HL-60/S4 treated with phorbol 12-myristate 13-acetate at 8.2 ng/mL for 4 days and 3 days (cell line): Measurements from ENCODE around the gene TEX48.

ENCODE experiments used
- in situ Hi-C: fragments of 300-500 bp; cut with MboI; formaldehyde crosslinking; loops from 2 replicates; pipeline ENCODE4 v1.15.0; 2022; ENCODE audit warnings: low sequenced_read_pairs

The TEX48 gene

DNA sequence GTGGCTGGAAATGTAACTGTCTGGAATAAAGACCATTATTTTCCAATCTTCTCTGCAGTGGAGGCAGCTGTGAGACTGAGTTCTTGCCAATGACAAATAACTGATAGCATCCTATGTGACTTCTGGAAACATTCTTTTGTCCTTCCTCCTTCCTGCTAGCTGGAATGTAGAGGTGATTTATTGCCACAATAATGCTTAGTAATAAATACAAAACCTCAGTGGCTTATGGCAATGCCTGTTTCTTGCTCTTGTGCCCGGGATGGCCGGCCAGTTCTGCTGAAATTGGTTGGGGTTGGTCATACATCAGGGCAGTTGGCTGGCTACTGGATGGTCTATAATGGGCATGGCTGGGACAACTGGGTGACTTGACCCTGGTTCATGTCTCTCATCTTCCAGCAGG is 12.2 kb upstream of the TEX48 start:
- in situ Hi-C loops, result no loop called here

DNA sequence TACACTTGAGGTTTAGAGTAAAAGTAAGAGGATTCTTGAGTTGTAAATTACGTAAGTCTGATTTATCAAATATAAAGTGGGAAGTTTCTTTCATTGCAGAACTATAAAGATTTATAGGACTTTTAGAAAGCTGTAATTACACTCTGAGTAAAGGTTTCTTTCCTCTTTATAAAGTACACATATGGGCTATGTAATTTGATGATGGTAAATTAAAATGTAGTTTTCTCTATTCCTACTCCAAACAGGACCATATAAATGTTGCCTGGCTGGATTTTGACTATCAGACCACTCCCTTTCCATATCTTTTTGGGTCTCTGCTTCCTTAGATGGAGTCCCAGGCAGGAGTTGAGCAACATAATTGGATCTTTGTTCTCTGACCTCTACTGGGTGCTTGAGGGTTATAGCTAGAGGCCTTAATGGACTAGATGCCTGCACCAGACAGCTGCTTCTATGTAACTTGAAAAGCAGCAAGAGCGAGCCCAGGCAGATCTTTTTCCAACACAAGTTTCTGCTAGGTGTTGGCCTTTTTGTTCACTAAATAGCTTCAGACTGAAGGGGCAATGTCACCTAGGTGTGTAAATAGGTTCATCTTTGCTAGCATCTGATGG is 11.4 kb upstream of the TEX48 start:
- in situ Hi-C loops, result no loop called here

DNA sequence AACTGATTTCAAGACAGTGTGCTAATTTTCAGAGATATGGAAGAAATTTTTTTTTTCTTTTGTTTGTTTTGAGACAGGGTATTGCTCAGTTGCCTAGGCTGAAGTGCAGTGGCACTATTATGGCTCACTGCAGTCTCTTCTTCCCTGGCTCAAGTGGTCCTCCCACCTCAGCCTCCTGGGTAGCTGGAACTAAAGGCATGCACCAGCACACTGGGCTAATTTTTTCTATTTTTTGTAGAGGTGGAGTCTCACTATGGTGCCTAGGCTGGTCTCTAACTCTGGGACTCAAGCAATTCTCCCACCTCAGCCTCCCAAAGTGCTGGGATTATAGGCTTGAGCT is 9.9 kb upstream of the TEX48 start:
- in situ Hi-C loops, result no loop called here

DNA sequence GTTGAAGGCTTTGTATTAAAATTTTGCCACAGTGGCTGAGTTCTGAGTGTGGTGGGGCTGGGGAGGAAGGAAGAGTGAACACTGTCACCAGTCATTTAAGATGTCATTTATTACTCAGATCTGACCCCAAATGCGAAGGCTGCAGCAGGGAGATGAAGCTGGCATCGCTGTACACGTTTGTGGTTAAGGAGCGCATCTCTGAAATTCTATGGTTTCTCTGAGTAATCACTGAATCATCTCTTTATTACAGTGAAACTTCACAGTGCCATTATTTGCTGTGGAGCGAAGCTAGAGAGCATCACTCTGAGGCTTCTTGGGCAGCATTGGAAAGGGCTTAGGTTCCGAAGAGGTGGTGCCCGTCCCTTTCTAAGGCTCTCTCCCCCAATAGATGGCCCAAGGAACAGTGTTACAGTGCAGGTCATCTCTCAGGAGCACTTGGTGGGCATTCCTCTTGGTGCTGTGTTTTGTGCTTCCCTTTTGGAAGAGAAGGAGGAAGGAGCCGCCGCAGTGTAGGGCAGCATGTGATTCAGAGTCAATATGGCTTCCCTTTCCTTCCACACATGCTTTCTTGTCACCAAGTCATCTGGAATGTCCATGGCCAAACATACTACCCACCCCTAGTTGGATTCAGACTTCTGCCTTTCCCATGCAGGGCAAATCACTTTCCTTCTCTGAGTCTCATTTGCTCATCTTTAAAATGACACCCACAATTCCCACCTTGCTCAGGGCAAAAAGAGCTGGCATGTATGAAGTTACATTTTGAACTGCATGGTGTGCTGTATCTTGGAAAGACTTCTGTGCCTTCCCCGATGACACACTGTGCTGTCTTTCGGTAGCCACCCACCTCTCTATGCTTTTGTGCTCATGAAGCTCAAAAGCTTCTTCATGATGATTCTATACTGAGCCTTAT is 9.3 kb upstream of the TEX48 start:
- in situ Hi-C loops, result no loop called here

DNA sequence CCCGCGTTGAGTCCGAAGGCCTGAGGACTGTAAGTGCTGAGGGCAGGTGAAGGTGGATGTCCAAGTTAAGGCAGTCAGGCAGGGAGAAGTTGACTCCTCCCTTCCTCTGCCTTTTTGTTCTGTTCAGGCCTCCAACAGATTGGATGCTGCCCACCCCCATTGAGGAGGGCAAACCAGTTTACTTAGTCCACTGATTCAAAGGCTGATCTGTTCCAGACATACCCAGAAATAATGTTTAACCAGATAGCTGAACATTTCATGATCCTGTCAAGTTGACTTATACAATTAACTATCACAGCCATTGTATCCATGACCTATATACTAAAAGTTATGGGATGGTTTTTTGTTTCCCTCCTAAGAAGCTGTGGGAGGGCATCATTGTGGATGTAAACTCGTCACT is 8.3 kb upstream of the TEX48 start:
- in situ Hi-C loops, result no loop called here

DNA sequence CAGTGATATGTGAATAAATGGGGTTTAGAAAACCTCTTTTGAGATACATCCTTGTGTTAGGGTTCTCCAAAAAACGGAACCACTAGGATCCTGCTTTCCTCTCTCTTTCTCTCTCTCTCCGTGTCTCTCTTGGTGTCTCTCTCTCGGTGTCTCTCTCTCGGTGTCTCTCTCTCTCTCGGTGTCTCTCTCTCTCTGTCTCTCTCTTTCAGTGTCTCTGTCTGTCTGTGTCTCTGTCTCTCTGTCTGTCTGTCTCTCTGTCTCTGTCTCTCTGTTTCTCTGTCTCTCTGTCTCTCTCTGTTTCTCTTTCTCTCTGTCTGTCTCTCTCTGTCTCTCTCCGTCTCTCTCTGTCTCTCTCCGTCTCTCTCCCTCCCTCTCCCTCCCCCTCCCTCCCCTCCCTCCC is 7.8 kb upstream of the TEX48 start:
- in situ Hi-C loops, result no loop called here

DNA sequence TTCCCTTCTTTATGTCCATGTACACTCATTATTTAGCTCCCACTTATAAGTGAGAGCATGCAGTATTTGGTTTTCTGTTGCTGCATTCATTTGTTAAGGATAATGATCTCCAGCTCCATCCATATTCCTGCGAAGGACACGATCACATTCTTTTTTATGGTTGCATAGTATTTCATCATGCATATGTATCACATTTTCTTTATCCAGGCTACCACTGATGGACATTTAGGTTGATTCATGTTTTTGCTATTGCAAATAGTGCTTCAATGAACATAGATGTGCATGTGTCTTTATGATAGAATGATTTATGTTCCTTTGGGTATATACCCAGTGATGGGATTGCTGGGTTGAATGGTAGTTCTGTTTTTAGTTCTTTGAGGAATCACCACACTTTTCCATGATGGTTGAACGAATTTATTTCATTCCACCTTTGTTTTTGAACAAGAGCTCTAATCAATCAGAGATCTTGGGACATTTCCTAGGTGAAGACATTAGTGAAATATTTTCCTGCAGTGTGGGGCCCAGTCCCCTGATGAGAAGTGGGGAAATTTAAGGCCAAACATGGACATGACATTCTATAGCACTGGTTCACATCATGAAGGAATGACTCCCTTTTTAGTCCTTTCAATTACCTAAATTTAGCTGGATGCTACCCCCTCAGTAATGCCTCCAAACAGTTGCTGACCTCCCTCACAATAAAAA is 7.1 kb upstream of the TEX48 start:
- in situ Hi-C loops, result no loop called here

DNA sequence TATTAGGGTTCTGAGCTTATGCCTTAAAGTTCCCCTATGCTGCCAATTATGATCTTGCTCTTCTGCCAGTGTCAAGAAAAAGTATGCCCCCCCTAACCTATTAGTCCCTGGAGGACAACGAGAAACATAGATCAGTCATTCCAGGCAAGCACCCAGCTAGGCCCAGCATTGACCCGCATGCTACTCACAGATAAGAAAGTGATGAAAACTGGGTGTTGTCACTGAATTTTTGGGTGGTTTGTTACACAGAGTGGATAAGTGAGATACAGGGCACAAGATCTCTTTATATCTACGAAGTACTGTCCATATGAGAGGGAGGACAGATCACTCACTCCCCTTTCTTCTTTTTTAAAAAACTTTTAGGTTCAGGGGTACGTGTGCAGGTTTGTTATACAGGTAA is 6.4 kb upstream of the TEX48 start:
- in situ Hi-C loops, result no loop called here

DNA sequence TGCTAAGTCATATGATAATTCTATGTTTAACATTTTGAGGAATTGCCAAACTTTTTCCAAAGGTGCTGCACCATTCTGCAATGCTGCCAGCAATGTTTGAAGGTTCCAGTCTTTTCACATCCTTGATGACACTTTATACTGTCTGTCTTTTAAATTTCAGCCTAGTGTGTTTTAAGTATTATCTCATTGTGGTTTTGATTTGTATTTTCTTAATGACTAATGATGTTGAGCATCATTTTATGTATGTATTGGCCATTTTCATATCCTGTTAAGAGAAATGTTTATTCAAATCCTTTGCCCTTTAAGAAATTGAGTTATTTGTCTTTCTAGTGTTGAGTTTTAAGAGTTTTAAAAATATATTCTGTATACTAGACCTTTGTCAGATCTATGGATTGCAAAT is 5.0 kb upstream of the TEX48 start:
- in situ Hi-C loops, result no loop called here

DNA sequence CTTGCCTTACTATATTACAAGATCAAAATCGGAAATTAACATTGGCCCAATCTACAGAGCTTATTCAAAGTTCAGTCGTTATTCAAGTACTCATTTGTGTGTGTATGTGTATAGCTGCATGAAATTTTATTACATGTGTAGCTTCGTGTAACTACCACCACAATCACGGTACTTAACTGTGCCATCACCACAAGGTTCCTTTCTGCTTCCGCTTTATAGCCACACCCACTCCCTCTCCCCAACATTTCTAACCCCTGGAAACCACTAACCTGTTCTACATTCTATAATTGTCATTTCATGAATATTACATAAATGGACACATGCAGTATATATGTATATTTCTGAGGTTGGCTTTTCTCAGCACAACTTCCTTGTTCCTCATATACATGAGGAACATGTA is 4.0 kb upstream of the TEX48 start:
- in situ Hi-C loops, result no loop called here

DNA sequence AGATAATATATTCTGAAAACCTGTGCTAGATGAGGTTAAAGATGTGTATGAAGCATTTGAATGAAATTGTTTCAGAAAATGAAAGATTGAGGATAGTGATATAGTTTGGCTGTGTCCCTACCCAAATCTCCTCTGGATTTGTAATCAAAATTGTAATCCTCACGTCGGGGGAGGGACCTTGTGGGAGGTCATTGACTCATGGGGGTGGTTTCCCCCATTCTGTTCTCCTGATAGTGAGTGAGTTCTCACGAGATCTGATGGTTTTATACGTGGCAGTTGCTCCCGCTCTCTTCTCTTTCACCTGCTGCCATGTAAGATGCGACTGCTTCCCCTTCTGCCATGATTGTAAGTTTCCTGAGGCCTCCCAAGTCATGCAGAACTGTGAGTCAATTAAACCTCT is 2.0 kb upstream of the TEX48 start:
- in situ Hi-C loops, result no loop called here

DNA sequence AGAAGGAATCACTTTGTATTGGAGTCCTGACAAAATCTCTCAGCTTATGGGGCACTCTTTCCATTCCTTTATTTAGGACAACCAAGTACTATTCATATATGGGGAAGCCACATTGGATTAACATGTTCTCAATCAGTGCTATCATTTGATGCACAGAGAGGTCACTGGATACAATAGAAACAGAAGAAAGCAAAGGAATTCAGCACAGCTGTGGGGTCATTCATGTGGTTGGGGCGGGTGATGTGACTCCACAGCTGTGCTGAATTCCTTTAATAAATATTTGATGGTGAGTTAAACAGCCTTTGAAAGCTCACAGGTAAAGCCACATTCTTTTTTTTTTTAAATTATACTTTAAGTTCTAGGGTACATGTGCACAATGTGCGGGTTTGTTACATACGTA is 854 bp upstream of the TEX48 start:
- in situ Hi-C loops, result no loop called here

DNA sequence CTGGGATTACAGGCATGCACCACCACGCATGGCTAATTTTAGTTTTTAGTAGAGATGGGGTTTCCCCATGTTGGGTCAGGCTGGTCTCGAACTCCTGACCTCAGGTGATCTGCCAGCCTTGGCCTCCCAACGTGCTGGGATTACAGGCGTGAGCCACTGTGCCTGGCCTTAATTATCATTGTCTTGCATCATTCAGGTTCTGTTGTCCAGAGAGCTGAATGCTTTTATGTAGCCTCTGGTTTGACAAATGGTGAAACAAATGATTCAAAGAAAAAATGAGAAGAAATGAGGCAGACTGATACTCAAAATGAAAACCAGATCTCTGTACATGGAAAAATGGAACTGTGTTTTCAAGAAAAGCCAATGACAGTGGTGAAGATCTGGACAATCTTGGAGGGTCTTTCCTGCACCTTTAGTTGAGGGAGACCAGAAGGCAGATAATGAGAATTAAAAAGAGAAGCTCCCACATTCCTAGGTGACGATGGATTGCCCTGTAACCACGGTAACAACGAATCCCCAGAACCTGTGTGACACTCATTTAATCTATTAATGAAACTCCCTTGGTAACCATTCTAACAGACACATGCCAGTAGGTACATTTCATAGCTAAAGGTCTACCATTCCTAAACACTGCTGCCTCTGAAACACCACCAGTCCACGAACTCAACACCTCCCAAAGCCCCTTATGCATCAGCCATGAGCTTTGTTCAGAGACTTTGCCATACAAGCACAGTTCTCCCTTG is 1.6 kb downstream of the TEX48 start:
- in situ Hi-C loops, result no loop called here

DNA sequence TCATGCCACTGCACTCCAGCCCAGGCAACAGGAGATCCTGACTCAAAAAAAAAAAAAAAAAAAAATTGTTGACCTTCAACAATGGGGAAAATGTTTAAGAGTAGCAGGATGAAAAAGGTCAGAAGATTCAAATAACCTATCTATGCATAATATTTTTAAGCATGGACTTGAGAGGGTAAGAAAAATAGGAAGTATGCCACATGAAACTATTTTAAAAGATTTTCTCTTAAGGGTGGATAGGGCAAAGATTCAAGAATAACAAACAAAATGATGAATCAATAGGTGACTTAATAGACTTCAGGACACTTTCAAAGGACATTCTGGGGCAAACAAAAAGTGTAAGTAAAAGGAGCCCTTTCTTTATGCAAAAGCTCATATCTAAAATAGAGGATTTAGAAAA is 3.2 kb downstream of the TEX48 start:
- in situ Hi-C loops, result loop anchor here (10.0 kb wide), 1 partner anchor 336 kb away; no protein-coding TSS in a partner anchor

DNA sequence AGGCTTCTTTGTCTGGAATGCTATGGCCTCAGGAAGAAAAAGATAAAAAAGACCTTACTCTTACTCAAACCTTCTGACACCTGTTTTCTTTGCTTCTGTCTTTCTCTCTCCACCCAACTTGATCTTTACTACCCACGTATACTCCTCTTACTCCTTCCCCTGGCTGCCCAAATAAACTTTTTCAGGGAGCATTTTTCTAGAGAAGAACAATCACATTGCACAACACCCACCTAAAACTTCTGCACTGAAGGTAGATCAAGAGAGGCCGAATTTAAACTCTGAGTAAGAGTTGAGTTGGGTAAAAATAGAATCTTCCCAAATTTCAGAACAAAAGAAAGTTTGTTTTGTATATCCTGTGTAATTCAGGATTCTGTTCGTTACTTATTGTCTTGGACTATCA is 3.9 kb downstream of the TEX48 start:
- in situ Hi-C loops, result loop anchor here (10.0 kb wide), 1 partner anchor 337 kb away; no protein-coding TSS in a partner anchor

DNA sequence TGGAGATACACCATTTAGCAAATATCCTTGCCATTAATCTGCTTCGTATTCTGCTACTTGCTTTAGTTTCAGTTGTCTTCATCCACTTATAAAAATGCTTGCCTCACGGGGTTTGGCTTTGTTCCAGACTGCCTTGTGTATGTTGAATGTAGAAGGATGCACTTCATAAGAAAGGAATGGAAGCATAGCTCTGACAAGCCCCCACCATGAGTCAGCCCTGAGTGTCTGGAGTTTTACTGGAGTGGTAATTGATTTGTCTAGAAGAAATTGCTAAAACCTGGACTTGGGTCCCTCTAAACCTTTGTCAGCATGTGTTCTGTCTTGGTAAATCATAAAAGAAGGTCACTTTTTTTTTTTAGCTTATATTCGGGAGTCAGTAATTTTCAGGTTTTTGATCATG is 4.6 kb downstream of the TEX48 start:
- in situ Hi-C loops, result loop anchor here (10.0 kb wide), 1 partner anchor 337 kb away; no protein-coding TSS in a partner anchor

DNA sequence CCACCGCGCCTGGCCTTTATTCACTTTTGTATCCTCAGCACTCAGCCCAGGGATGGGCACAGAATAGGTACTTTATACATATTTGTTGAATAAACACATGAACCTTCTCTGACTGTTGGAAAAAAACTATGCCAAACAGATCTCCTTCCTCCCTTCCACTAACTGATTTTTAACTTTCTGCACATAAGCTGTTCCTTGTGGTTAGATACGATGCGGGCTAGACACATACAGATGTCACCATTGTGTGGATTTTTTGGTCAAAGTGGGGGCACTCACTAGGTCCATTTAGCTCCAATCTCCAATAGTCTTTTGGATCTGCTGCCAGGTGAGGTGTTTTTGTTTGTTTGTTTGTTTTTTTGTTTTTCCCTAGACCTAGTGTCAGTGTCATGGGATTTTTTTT is 5.1 kb downstream of the TEX48 start:
- in situ Hi-C loops, result loop anchor here (10.0 kb wide), 1 partner anchor 338 kb away; no protein-coding TSS in a partner anchor

DNA sequence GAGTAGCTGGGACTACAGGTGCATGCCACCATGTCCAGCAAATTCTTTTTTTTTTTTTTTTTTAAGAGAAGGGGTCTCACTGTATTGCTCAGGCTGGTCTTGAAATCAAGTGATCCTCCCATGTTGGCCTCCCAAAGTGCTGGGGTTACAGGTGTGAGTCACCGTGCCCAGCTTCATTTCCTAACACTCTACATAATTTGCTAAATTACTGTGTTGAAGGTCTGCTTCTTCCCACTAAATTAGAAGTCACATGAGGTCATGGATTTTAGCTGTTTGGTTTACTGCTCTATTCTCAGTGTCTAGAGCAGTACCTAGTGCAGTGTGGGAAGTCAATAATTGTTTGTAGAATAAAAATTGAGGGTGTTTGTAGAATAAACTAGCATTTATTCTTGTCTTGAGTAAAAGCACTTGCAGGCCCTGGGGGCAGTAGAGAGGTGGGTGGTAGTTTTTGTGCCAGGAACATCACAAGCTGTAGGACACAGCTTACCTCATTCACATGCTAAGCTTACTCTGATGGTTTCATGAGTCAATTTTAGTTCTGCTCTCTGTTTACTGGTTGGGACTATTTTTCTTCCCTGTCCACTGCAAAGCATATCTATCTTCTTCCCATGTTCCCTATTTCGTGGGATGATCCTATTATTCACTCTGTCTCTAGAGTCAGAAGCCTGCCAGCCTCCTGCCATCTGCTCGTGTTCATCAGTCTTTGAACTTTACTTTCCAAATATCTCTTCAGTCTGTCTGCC is 7.0 kb downstream of the TEX48 start:
- in situ Hi-C loops, result loop anchor here (10.0 kb wide), 1 partner anchor 340 kb away; no protein-coding TSS in a partner anchor

DNA sequence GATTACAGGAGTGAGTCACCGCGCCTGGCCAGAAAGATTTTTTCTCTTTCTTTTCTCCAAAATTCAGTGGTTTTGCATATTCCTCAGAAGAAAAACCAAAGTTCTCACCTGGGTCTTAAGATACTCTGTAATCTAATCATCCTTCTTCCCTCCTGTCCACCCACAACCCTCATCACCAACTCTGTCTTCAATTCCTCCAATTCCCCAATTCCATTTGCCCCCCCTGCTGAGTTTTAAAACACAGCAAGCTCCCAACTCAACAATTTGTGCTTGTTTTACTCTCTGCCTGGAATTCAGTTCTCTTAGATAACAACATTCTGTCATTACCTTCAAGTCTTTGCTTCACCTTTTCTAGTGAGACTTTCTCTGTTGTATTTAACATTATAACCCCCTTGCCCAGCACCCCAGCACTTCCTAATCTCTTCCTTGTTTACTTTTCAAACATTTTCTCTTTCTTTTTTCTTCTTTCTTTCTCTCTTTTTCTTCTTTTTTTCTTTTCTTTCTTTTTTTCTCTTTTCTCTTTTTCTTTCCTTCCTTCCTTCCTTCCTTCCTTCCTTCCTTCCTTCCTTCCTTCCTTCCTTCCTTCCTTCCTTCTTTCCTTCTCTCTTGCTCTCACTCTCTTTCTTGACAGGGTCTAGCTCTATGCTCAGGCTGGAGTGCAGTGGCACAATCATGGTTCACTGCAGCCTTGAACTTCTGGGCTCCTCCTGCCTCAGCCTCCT is 7.8 kb downstream of the TEX48 start:
- in situ Hi-C loops, result loop anchor here (10.0 kb wide), 1 partner anchor 341 kb away; no protein-coding TSS in a partner anchor

DNA sequence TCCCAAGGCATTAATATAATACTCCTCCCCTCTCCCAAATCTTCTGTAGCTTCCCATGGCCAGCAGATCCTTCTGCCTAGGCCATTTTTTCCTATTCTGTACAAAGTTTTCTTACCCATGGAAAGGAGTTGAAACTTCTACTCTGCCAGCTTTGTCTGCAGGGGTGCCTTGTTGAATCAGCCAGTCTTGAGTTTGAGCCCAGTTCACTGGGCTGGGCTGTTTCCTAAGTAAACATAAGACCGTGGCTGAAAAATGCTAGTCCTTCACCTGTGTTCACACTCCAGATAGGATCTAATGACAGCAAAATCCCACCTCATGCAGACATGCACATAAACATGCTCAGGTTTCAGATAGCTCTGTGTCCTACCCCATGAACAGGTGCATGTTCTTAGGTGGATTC is 10.4 kb downstream of the TEX48 start:
- in situ Hi-C loops, result loop anchor here (10.0 kb wide), 1 partner anchor 343 kb away; no protein-coding TSS in a partner anchor
